OCI-LY3 (cell line): Measurements from ENCODE around the gene TMEM255A.

Experiments used
- H2AFZ ChIP-seq: fragments of 200-600, 300-600 bp; shearing (Covaris generic); 2 replicates; pipeline ENCODE4 v1.6.0; 2014; ENCODE audit warnings: antibody characterized with exemption, low read depth, low read length
- H3K27ac ChIP-seq: fragments of 200-600, 300-600 bp; sonication (generic); 2 replicates; pipeline ENCODE4 v1.5.1; 2014; ENCODE audit warnings: mild to moderate bottlenecking, low read length, moderate library complexity, mixed read lengths
- H3K27me3 ChIP-seq: fragments of 200-600, 300-600 bp; sonication (generic); 2 replicates; pipeline ENCODE4 v1.6.1; 2014; ENCODE audit warnings: low read depth, low read length, mixed read lengths
- H3K36me3 ChIP-seq: fragments of 200-600, 300-600 bp; sonication (generic); replicated peaks from 2 replicates; pipeline ENCODE3; 2014; ENCODE audit warnings: low read depth, low read length, mixed read lengths
- H3K4me1 ChIP-seq: fragments of 300-600, 200-600 bp; sonication (generic); 2 replicates; pipeline ENCODE4 v1.6.1; 2014; ENCODE audit warnings: low read length, mixed read lengths
- H3K4me2 ChIP-seq: fragments of 200-600, 300-600 bp; sonication (generic); 2 replicates; pipeline ENCODE4 v1.6.1; 2014; ENCODE audit warnings: low read length, mixed read lengths
- H3K4me3 ChIP-seq: fragments of 300-600, 200-600 bp; sonication (generic); 2 replicates; pipeline ENCODE4 v1.5.1; 2014; ENCODE audit warnings: antibody characterized with exemption, mild to moderate bottlenecking, low read length, moderate library complexity
- H3K79me2 ChIP-seq: fragments of 300-600, 200-600 bp; shearing (Covaris generic); 2 replicates; pipeline ENCODE4 v1.6.1; 2014; ENCODE audit warnings: mild to moderate bottlenecking, low read length, mixed read lengths
- H3K9ac ChIP-seq: fragments of 300-600, 200-600 bp; shearing (Covaris generic); 2 replicates; pipeline ENCODE4 v1.6.0; 2014; ENCODE audit warnings: mild to moderate bottlenecking, low read length, moderate library complexity
- H3K9me3 ChIP-seq: fragments of 200-600, 300-600 bp; shearing (Covaris generic); 2 replicates; pipeline ENCODE4 v1.6.1; 2014; ENCODE audit warnings: low read length, mixed read lengths; ENCODE audit not compliant: insufficient read depth
- H4K20me1 ChIP-seq: fragments of 200-600, 300-600 bp; sonication (generic); 2 replicates; pipeline ENCODE4 v1.6.1; 2016; ENCODE audit warnings: low read length, mixed read lengths; ENCODE audit not compliant: insufficient read depth
- EZH2phosphoT487 ChIP-seq: fragments of 200-600 bp; shearing (Covaris generic); IDR thresholded peaks from 2 replicates; pipeline ENCODE4 v1.6.1; 2018; ENCODE audit warnings: antibody characterized with exemption, mixed run types, low read depth
- TF ChIP-seq, protein P1 (sequence below): fragments of 200-600, 300-600 bp; sonication (generic); IDR thresholded peaks from 2 replicates; pipeline ENCODE4 v1.5.1; 2014; ENCODE audit warnings: antibody characterized with exemption, low read length, low read depth

Gene TMEM255A

DNA sequence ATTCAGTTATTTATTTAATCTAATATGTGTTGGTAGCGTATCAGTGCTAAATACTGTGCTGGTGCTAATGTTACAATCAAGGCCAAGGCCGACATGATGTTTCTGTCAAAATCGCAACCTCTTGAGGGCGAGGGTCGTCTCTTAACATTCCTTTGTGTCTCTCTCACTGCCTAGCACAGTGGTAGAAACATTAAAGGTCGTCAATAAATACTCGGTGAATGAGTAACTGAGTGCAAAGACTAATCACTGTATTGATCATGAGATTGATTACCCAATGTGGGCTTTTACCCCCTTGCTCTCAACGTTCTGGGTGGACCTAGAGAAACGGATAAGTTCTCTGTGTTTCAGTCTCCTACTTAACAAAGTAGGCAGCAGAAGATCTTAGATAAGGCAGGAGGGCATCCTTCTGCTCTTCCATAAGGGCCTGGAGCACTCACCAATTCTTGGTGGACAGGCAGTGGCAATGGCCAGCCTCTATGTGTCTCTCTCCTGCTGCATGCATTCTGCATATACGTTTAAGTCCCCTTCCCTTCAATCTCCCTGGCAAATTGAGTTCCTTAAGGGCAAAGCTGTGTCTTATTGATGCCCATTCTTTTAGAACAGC is 30.1 kb downstream of the TMEM255A start:
- Histone ChIP-seq H3K79me2 (no peaks in the 10 kb centered on the region), H4K20me1 (no peaks in the 10 kb centered on the region), H3K27ac (no peak overlapping the region), H3K4me1 (peaks cover 4% of the 10 kb centered on the region), H3K9me3 (no peaks in the 10 kb centered on the region), H3K4me2 (no peak overlapping the region), H2AFZ (no peak overlapping the region), H3K36me3 (no peaks in the 10 kb centered on the region), H3K27me3 (no peaks in the 10 kb centered on the region), H3K4me3 (no peak overlapping the region), H3K9ac (no peak overlapping the region)
- TF ChIP-seq EZH2phosphoT487, result no peak
- TF ChIP-seq, protein P1, sequence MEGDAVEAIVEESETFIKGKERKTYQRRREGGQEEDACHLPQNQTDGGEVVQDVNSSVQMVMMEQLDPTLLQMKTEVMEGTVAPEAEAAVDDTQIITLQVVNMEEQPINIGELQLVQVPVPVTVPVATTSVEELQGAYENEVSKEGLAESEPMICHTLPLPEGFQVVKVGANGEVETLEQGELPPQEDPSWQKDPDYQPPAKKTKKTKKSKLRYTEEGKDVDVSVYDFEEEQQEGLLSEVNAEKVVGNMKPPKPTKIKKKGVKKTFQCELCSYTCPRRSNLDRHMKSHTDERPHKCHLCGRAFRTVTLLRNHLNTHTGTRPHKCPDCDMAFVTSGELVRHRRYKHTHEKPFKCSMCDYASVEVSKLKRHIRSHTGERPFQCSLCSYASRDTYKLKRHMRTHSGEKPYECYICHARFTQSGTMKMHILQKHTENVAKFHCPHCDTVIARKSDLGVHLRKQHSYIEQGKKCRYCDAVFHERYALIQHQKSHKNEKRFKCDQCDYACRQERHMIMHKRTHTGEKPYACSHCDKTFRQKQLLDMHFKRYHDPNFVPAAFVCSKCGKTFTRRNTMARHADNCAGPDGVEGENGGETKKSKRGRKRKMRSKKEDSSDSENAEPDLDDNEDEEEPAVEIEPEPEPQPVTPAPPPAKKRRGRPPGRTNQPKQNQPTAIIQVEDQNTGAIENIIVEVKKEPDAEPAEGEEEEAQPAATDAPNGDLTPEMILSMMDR, result no peak

GRCh38 chrX:120274958-120275357 is 36.3 kb downstream of the TMEM255A start:
- TF ChIP-seq, protein P1, result no peak
- TF ChIP-seq EZH2phosphoT487, result no peak
- no peaks in the 10 kb centered on the region for H4K20me1 ChIP-seq
- H3K4me2 ChIP-seq, result no peak overlapping the region
- H3K27ac ChIP-seq, result no peak overlapping the region
- no peaks in the 10 kb centered on the region for H3K27me3 ChIP-seq
- H3K36me3 ChIP-seq, result no peaks in the 10 kb centered on the region
- H3K9me3 ChIP-seq, result no peaks in the 10 kb centered on the region
- H3K79me2 ChIP-seq, result no peaks in the 10 kb centered on the region
- no peak overlapping the region for H2AFZ ChIP-seq
- no peak overlapping the region for H3K9ac ChIP-seq
- no peak overlapping the region for H3K4me3 ChIP-seq
- H3K4me1 ChIP-seq, result peaks cover 4% of the 10 kb centered on the region

GRCh38 chrX:120274145-120274544 is 37.1 kb downstream of the TMEM255A start:
- Histone ChIP-seq H3K27ac (no peak overlapping the region), H3K9me3 (no peaks in the 10 kb centered on the region), H3K36me3 (no peaks in the 10 kb centered on the region), H3K79me2 (no peaks in the 10 kb centered on the region), H2AFZ (no peak overlapping the region), H3K4me3 (no peak overlapping the region), H3K4me2 (no peak overlapping the region), H4K20me1 (no peaks in the 10 kb centered on the region), H3K4me1 (peaks cover 12% of the 10 kb centered on the region), H3K27me3 (no peaks in the 10 kb centered on the region), H3K9ac (no peak overlapping the region)
- TF ChIP-seq, protein P1, result no peak

GRCh38 chrX:120271218-120271617 is 40.0 kb downstream of the TMEM255A start:
- Histone ChIP-seq H3K4me2 (no peak overlapping the region), H3K36me3 (no peaks in the 10 kb centered on the region), H3K27ac (no peak overlapping the region), H2AFZ (no peak overlapping the region), H3K4me3 (no peak overlapping the region), H3K4me1 (peaks cover 10% of the 10 kb centered on the region), H3K9ac (no peak overlapping the region), H3K79me2 (no peaks in the 10 kb centered on the region), H3K9me3 (no peaks in the 10 kb centered on the region), H4K20me1 (no peaks in the 10 kb centered on the region), H3K27me3 (no peaks in the 10 kb centered on the region)
- TF ChIP-seq, protein P1, result no peak
